Measurements from ENCODE around the gene NGFR. TPM values are rescaled to one million over a fixed set of nuclear protein-coding genes. Genes with fewer than 3 reads are reported as not detected.

The NGFR gene
- total and polyA plus RNA-seq, 9 of the 15 experiments (the other 6 are each of a cell fraction or from before 2014, with no cell fraction given) = 0.07 to 0.23 (median 0.13) TPM; not detected in 4

GRCh38 chr17:49450735-49451134 lies 44.4 kb upstream of the NGFR start:
- 10% methylated on average over 3 of the region's 3 CpGs for WGBS (ENCODE audit: insufficient coverage, low coverage, missing lambda C conversion rate)
- Histone ChIP-seq H3K36me3 (ENCODE audit: control insufficient read depth, insufficient read depth, low read length) (no peaks in the 10 kb centered on the region), H3K9me3 (replicated peaks; ENCODE audit: control insufficient read depth, insufficient read depth, low read depth, low read length) (no peaks in the 10 kb centered on the region), H3K4me2 (ENCODE audit: insufficient read depth, low read length) (no peak overlapping the region), H3K27me3 (ENCODE audit: control insufficient read depth in 2 of 2, insufficient read depth in 2 of 2, low read length in 2 of 2) (peaks cover 22 to 39% of the 10 kb centered on the region in 2 experiments; a peak in 4 of 5 replicates), H4K20me1 (replicated peaks; ENCODE audit: control insufficient read depth, insufficient read depth, low read length) (no peaks in the 10 kb centered on the region), H3K79me2 (ENCODE audit: control insufficient read depth, insufficient read depth, low read length) (no peaks in the 10 kb centered on the region), H3K4me3 (no peak overlapping the region), H3K27ac (ENCODE audit: extremely low read depth, low read depth, low read length) (no peak overlapping the region), H2AFZ (ENCODE audit: low read depth, low read length) (no peak overlapping the region), H3K9ac (ENCODE audit: insufficient read depth in 1 of 2, low read depth in 2 of 2, low read length in 2 of 2) (no peak overlapping the region), H3K4me1 (replicated peaks in 1 of 2; ENCODE audit: control insufficient read depth in 2 of 2, insufficient read depth in 2 of 2, low read length in 2 of 2) (peaks cover 4 to 5% of the 10 kb centered on the region in 2 experiments; a peak in 3 of 5 replicates), H3K9me1 (ENCODE audit: control insufficient read depth, insufficient read depth, low read length) (no peaks in the 10 kb centered on the region)
- ATAC-seq = no peak
- FAIRE-seq = no peak
- no TSS peak for BruUV-seq (replicated peaks)
- POLR2A ChIA-PET = interaction anchor here (0.8 kb wide), 1 partner anchor 216 kb away, joined by 3 read pairs; no protein-coding TSS in a partner anchor
- CTCF ChIA-PET (ENCODE audit: low intra/inter-chr PET ratio) = no interaction called here
- intact Hi-C loops (cut with micrococcal nuclease) (no loop called here), in situ Hi-C loops (cut with MboI) (no loop called here)
- no peak for DNase-seq (ENCODE audit: extremely low read depth in 1 of 4, low spot score in 3 of 4)
- TF ChIP-seq FOS (IDR thresholded peaks at IDR 0.05; ENCODE audit: extremely low read depth, insufficient read length) = no peak
- TF ChIP-seq SMARCA4 (IDR thresholded peaks at IDR 0.05) = no peak
- no peak for TF ChIP-seq ZBED1 (IDR thresholded peaks at IDR 0.05)
- no peak for TF ChIP-seq SETDB1 (IDR thresholded peaks at IDR 0.05; ENCODE audit: low read length)
- TF ChIP-seq EGR1 (conservative IDR thresholded peaks at IDR 0.05) = no peak
- no peak for TF ChIP-seq ZNF57 (CRISPR knock-in tag; IDR thresholded peaks at IDR 0.05)
- TF ChIP-seq HNRNPLL (IDR thresholded peaks at IDR 0.05; ENCODE audit: low read depth, low read length, poor library complexity, severe bottlenecking) = no peak
- no peak for TF ChIP-seq KLF10 (CRISPR knock-in tag; IDR thresholded peaks at IDR 0.05)
- TF ChIP-seq, protein P1, sequence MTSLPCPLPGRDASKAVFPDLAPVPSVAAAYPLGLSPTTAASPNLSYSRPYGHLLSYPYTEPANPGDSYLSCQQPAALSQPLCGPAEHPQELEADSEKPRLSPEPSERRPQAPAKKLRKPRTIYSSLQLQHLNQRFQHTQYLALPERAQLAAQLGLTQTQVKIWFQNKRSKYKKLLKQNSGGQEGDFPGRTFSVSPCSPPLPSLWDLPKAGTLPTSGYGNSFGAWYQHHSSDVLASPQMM (CRISPR knock-in tag; IDR thresholded peaks at IDR 0.05) = no peak
- TF ChIP-seq ZNF780A (CRISPR knock-in tag; IDR thresholded peaks at IDR 0.05) = no peak
- TF ChIP-seq MAFK (IDR thresholded peaks at IDR 0.05; ENCODE audit: low read length) = no peak
